HepG2 (cell line): ENCODE measurements around the gene HOXD3. TPM values are rescaled to one million over a fixed set of nuclear protein-coding genes. Genes with fewer than 3 reads are reported as not detected.

Experiments used
- BRCA1 ChIP-seq: sonication (generic); formaldehyde crosslinking; IDR thresholded peaks from 2 replicates; pipeline ENCODE4 v1.4.0; 2020; ENCODE audit warnings: missing genetic modification reagents
- E2F2 ChIP-seq: sonication (generic); formaldehyde crosslinking; IDR thresholded peaks from 2 replicates; pipeline ENCODE4 v1.4.0; 2020; ENCODE audit warnings: missing genetic modification reagents, borderline replicate concordance
- HNRNPH1 ChIP-seq: fragments of 200-400 bp; formaldehyde crosslinking; optimal IDR thresholded peaks from 2 replicates; pipeline ENCODE3; 2017; ENCODE audit warnings: mild to moderate bottlenecking, low read depth, low read length
- MNT ChIP-seq: fragments of 450-650 bp; IDR thresholded peaks from 2 replicates; pipeline ENCODE4 v1.6.1; 2016
- NFYC ChIP-seq: IDR thresholded peaks from 2 replicates; pipeline ENCODE4 v1.6.1; 2016; ENCODE audit warnings: missing genetic modification reagents, missing compliant biosample characterization
- NPAS2 ChIP-seq: sonication (generic); formaldehyde crosslinking; IDR thresholded peaks from 2 replicates; pipeline ENCODE4 v1.8.0; 2022; ENCODE audit warnings: mild to moderate bottlenecking, missing genetic modification reagents, borderline replicate concordance
- ZBTB4 ChIP-seq: sonication (generic); formaldehyde crosslinking; IDR thresholded peaks from 2 replicates; pipeline ENCODE4 v1.4.0; 2020; ENCODE audit warnings: missing genetic modification reagents, mild to moderate bottlenecking, borderline replicate concordance
- ZBTB44 ChIP-seq: sonication (generic); formaldehyde crosslinking; IDR thresholded peaks from 2 replicates; pipeline ENCODE4 v1.4.0; 2020; ENCODE audit warnings: missing genetic modification reagents
- ZFP90 ChIP-seq: sonication (generic); formaldehyde crosslinking; IDR thresholded peaks from 2 replicates; pipeline ENCODE4 v1.8.0; 2022; ENCODE audit warnings: missing genetic modification reagents, mild to moderate bottlenecking, inconsistent platforms, borderline replicate concordance
- ZNF101 ChIP-seq: sonication (generic); formaldehyde crosslinking; IDR thresholded peaks from 2 replicates; pipeline ENCODE4 v1.4.0; 2020; ENCODE audit warnings: mild to moderate bottlenecking, low read depth, missing genetic modification reagents, borderline replicate concordance
- ZNF251 ChIP-seq: sonication (generic); formaldehyde crosslinking; IDR thresholded peaks from 2 replicates; pipeline ENCODE4 v1.9.0; 2021; ENCODE audit warnings: mild to moderate bottlenecking, missing genetic modification reagents
- ZNF710 ChIP-seq: sonication (generic); formaldehyde crosslinking; IDR thresholded peaks from 2 replicates; pipeline ENCODE4 v1.5.0; 2020; ENCODE audit warnings: mild to moderate bottlenecking, missing genetic modification reagents, borderline replicate concordance
- ZNF839 ChIP-seq: sonication (generic); formaldehyde crosslinking; IDR thresholded peaks from 2 replicates; pipeline ENCODE4 v1.4.0; 2020; ENCODE audit warnings: missing genetic modification reagents, mild to moderate bottlenecking, borderline replicate concordance
- ZSCAN5A ChIP-seq: sonication (generic); formaldehyde crosslinking; IDR thresholded peaks from 2 replicates; pipeline ENCODE4 v1.8.0; 2022; ENCODE audit warnings: mild to moderate bottlenecking, missing genetic modification reagents, borderline replicate concordance
- polyA plus RNA-seq, 8 experiments: library from polyadenylated mRNA; depleted of rRNA in 3 of 8; stranded (reverse) in 7 of 8; unstranded in 1 of 8; fragments of >200 nt; fragmentation: Illumina TruSeq in 4 of 8; extraction: Trizol in 4 of 8; gene quantifications; 2 replicates each; pipeline versions ENCODE4 v1.2.1 to v1.2.3, GENCODE V29; 2011 to 2016; ENCODE audit warnings: low read depth in 4 of 8, missing spikeins in 1 of 8, mixed read lengths in 1 of 8; ENCODE audit not compliant: insufficient read depth in 1 of 8
- total RNA-seq, 5 experiments: library from RNA; depleted of rRNA; stranded (reverse); fragments of >200 nt; fragmentation: Illumina TruSeq; extraction: Trizol; gene quantifications; 2 replicates each; pipeline ENCODE4 v1.2.3, GENCODE V29; 2016; ENCODE audit warnings: low read depth in 1 of 5

Gene HOXD3
- total and polyA plus RNA-seq, 2 of the 13 experiments (the other 11 are each of a cell fraction or from before 2014, with no cell fraction given): 0.05 to 0.09 TPM

- TF ChIP-seq ZBTB4 (CRISPR knock-in tag): no peak
- no peak for TF ChIP-seq NPAS2 (CRISPR knock-in tag)
- TF ChIP-seq E2F2 (CRISPR knock-in tag): no peak
- TF ChIP-seq ZNF251: no peak
- no peak for TF ChIP-seq NFYC (CRISPR knock-in tag)
- no peak for TF ChIP-seq ZSCAN5A (CRISPR knock-in tag)
- no peak for TF ChIP-seq ZFP90 (CRISPR knock-in tag)
- no peak for TF ChIP-seq HNRNPH1
- TF ChIP-seq ZNF710 (CRISPR knock-in tag): no peak
- TF ChIP-seq ZNF101 (CRISPR knock-in tag): no peak
- no peak for TF ChIP-seq ZBTB44 (CRISPR knock-in tag)
- TF ChIP-seq MNT: no peak
- no peak for TF ChIP-seq BRCA1 (CRISPR knock-in tag)
- no peak for TF ChIP-seq ZNF839 (CRISPR knock-in tag)
These were observed 31.4 kb upstream of the HOXD3 start (continued) for GRCh38 chr2:176125772-176126054.
